ENCODE data around the gene WDR44. TPM values are rescaled to one million over a fixed set of nuclear protein-coding genes. Genes with fewer than 3 reads are reported as not detected.

WDR44 gene
- total and polyA plus RNA-seq, 2 donors (not counting 3 experiments of a cell fraction or from before 2014, with no cell fraction given): 6.5 to 17.4 TPM

GRCh38 chrX:118396113-118396512 lies 50.2 kb downstream of the WDR44 start:
- no peak overlapping the region for H2AFZ ChIP-seq (ENCODE audit: low read depth, low read length)
- FAIRE-seq (no peak), DNase-seq (ENCODE audit: low read depth, low spot score) (no peak)
- H4K20me1 ChIP-seq (replicated peaks; ENCODE audit: control insufficient read depth, extremely low read depth, insufficient read depth, low read length): no peaks in the 10 kb centered on the region
- no peak for TF ChIP-seq JUN (IDR thresholded peaks at IDR 0.05; ENCODE audit: borderline replicate concordance, insufficient read depth, insufficient read length, low read depth)
- TF ChIP-seq MYC (IDR thresholded peaks at IDR 0.05; ENCODE audit: low read depth, low read length): no peak
- TF ChIP-seq MAX (IDR thresholded peaks at IDR 0.05; ENCODE audit: insufficient read depth, insufficient read length): no peak
- no peak for TF ChIP-seq POLR2A (IDR thresholded peaks at IDR 0.05; ENCODE audit: low read depth, low read length)
- no peak for TF ChIP-seq EZH2 (IDR thresholded peaks at IDR 0.05; ENCODE audit: borderline replicate concordance, low read depth, low read length, severe bottlenecking)
- TF ChIP-seq GATA2 (IDR thresholded peaks at IDR 0.05; ENCODE audit: insufficient read depth, insufficient read length, low read depth, low read length): no peak
- no peak for TF ChIP-seq CTCF (IDR thresholded peaks at IDR 0.05; ENCODE audit: extremely low read depth in 1 of 2, insufficient read depth in 1 of 2, low read depth in 1 of 2, low read length in 2 of 2)
- no peak for TF ChIP-seq FOS (IDR thresholded peaks at IDR 0.05; ENCODE audit: borderline replicate concordance, insufficient read depth, low read length)
- TF ChIP-seq POLR2AphosphoS5 (IDR thresholded peaks at IDR 0.05; ENCODE audit: insufficient read depth, low read depth, low read length): no peak
- no peaks in the 10 kb centered on the region for H3K9me1 ChIP-seq (replicated peaks; ENCODE audit: control insufficient read depth, extremely low read depth, insufficient read depth, low read length)
- no peaks in the 10 kb centered on the region for H3K36me3 ChIP-seq (ENCODE audit: control insufficient read depth in 2 of 2, extremely low read depth in 1 of 2, insufficient read depth in 2 of 2, low read length in 2 of 2)
- BruUV-seq (replicated peaks): no TSS peak
- no peak overlapping the region for H3K4me2 ChIP-seq (ENCODE audit: insufficient read depth, low read length)
- H3K27me3 ChIP-seq (ENCODE audit: control insufficient read depth in 2 of 2, insufficient read depth in 2 of 2, low read length in 2 of 2): no peaks in the 10 kb centered on the region
- no peaks in the 10 kb centered on the region for H3K79me2 ChIP-seq (ENCODE audit: control insufficient read depth, insufficient read depth, low read length)
- H3K27ac ChIP-seq (ENCODE audit: insufficient read depth, low read depth, low read length): no peak overlapping the region
- no peaks in the 10 kb centered on the region for H3K4me1 ChIP-seq (ENCODE audit: control insufficient read depth, extremely low read depth, insufficient read depth, low read length)
- no peaks in the 10 kb centered on the region for H3K9me3 ChIP-seq (replicated peaks; ENCODE audit: control insufficient read depth, insufficient read depth, low read length)
- no peak overlapping the region for H3K9ac ChIP-seq (replicated peaks; ENCODE audit: extremely low read depth, insufficient read depth, low read length)
- POLR2A ChIA-PET: no interaction called here
- H3K4me3 ChIP-seq (replicated peaks in 1 of 3; ENCODE audit: insufficient read depth in 1 of 3, low read depth in 1 of 3, low read length in 3 of 3): no peak overlapping the region
- CTCF ChIA-PET: no interaction called here
- intact Hi-C loops (cut with micrococcal nuclease): no loop called here
- dilution Hi-C loops (cut with MboI; ENCODE audit: extremely low pct_ligation_motif_present, low sequenced_read_pairs): no loop called here
